ENCODE results near the gene PDE8B. TPM values are rescaled to one million over a fixed set of nuclear protein-coding genes. Genes with fewer than 3 reads are reported as not detected.

PDE8B gene
- total RNA-seq, 1 donor from 2014 or later = 7.8 TPM

DNA sequence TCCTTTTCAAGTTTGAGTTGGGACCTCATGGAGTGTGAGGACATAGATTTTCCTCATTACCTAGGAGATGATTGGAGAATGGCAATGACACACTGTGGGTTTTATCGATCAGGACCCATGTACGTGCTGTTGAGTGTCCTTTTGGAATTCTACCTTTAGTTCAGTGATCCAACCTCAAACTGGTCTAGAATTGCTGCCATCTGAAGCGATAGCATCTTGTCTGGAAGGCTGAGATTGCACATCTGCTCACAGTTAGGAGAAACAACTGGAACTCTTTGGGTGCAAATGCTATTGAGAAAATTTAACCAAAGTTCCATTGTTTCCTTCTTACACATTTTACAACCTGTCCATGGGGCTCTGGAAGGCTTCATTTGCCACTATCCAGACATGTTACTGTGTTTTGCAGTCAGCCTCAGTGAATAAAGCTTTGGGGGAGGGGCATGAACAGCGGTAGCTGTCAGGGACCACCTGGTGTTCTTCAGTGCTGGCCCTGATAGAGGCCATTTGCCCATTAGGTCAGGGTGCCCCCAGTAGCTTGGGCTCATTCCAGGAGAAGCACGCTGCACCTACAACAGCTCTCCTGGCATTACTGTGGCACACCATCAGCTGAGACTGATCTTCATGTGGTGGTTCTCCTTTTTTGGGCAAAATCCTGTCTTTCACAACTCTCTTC is 123.1 kb downstream of the PDE8B start:
- Mint-ChIP-seq H3K36me3 (ENCODE audit: low read depth, unreplicated experiment) (no peaks in the 10 kb centered on the region), H3K27ac (ENCODE audit: unreplicated experiment) (no peak overlapping the region), H3K4me1 (ENCODE audit: unreplicated experiment) (peaks cover 2% of the 10 kb centered on the region), H3K9me3 (ENCODE audit: unreplicated experiment) (no peaks in the 10 kb centered on the region), H3K27me3 (ENCODE audit: unreplicated experiment) (peaks cover 3% of the 10 kb centered on the region), H3K4me3 (ENCODE audit: unreplicated experiment) (no peak overlapping the region)
- DNase-seq (ENCODE audit: low spot score) = no peak
- TF ChIP-seq, protein P1, sequence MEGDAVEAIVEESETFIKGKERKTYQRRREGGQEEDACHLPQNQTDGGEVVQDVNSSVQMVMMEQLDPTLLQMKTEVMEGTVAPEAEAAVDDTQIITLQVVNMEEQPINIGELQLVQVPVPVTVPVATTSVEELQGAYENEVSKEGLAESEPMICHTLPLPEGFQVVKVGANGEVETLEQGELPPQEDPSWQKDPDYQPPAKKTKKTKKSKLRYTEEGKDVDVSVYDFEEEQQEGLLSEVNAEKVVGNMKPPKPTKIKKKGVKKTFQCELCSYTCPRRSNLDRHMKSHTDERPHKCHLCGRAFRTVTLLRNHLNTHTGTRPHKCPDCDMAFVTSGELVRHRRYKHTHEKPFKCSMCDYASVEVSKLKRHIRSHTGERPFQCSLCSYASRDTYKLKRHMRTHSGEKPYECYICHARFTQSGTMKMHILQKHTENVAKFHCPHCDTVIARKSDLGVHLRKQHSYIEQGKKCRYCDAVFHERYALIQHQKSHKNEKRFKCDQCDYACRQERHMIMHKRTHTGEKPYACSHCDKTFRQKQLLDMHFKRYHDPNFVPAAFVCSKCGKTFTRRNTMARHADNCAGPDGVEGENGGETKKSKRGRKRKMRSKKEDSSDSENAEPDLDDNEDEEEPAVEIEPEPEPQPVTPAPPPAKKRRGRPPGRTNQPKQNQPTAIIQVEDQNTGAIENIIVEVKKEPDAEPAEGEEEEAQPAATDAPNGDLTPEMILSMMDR (IDR thresholded peaks at IDR 0.05; ENCODE audit: unreplicated experiment) = no peak

DNA sequence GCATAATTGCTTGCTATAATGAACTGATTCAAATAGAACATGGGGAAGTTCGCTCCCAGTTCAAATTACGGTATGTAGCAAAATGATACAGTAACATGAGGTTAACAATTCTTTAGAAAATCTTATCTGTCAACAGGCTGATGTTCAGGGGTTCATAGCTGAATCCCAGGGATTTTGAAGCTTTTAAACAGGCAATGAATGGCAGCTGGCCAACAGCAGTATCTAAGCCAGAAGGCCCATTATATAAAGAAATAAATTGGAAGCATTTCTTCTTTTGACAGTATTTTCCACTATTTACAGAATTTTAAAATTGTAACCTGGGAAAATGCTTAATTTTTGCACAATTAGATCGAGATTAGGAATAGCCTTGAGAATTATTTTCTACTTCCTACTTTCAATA is 126.8 kb downstream of the PDE8B start:
- no peaks in the 10 kb centered on the region for H3K9me3 Mint-ChIP-seq (ENCODE audit: unreplicated experiment)
- H3K4me3 Mint-ChIP-seq (ENCODE audit: unreplicated experiment) = no peak overlapping the region
- peaks cover 3% of the 10 kb centered on the region for H3K27me3 Mint-ChIP-seq (ENCODE audit: unreplicated experiment)
- peaks cover 5% of the 10 kb centered on the region for H3K4me1 Mint-ChIP-seq (ENCODE audit: unreplicated experiment)
- H3K27ac Mint-ChIP-seq (ENCODE audit: unreplicated experiment) = no peak overlapping the region
- DNase-seq (ENCODE audit: low spot score) = no peak
- TF ChIP-seq, protein P1 (IDR thresholded peaks at IDR 0.05; ENCODE audit: unreplicated experiment) = no peak
- H3K36me3 Mint-ChIP-seq (ENCODE audit: low read depth, unreplicated experiment) = no peaks in the 10 kb centered on the region

DNA sequence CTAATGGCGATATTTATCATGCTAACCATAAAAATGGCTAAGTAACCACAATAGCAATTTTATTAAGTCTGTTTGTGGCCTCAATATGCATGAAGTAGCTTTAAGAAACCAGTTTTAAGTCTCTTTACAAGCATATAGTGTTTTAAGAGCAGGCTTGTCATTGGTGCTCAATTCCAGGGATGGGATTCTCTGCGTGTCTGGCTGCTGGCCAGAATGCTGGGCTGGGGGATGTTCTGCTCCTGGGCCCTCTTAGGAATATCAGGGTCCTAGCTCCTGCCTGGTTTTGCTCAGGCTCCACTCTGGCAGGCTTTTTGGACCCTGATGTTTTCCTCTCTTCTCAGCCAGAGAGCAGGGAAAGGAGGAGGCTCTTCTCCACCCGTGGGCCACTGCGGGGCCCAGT is 127.2 kb downstream of the PDE8B start:
- Mint-ChIP-seq H3K27ac (ENCODE audit: unreplicated experiment) (no peak overlapping the region), H3K36me3 (ENCODE audit: low read depth, unreplicated experiment) (no peaks in the 10 kb centered on the region), H3K27me3 (ENCODE audit: unreplicated experiment) (peaks cover 3% of the 10 kb centered on the region), H3K9me3 (ENCODE audit: unreplicated experiment) (no peaks in the 10 kb centered on the region), H3K4me3 (ENCODE audit: unreplicated experiment) (no peak overlapping the region), H3K4me1 (ENCODE audit: unreplicated experiment) (peaks cover 5% of the 10 kb centered on the region)
- TF ChIP-seq, protein P1 (IDR thresholded peaks at IDR 0.05; ENCODE audit: unreplicated experiment) = no peak
- DNase-seq (ENCODE audit: low spot score) = no peak

DNA sequence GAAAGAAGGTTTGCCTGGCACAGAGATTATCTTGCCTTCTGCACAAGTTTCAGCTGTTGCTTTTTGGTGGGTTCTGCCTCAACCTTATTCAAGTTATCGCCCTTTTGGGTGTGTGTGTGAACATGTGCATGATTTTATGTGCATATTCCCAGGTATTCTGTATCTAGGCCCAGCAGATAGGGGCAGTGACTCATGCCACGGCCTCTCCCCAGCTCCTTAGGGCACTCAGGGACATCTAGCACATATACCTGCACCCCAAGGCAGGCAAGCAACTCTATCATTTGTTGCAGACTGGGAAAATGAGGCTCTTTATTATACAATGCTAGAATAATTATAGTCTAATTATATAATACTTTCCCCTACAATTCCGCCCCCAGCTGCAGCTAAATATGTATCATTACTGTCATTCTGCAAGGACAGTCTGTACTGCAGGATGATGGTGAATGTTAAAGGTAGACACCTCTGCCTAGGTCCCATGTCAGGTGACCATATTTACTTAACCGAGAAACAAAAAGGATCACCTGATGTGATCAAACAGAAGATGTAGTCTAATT is 128.9 kb downstream of the PDE8B start:
- no peak for DNase-seq (ENCODE audit: low spot score)
- Mint-ChIP-seq H3K36me3 (ENCODE audit: low read depth, unreplicated experiment) (no peaks in the 10 kb centered on the region), H3K4me3 (ENCODE audit: unreplicated experiment) (no peak overlapping the region), H3K9me3 (ENCODE audit: unreplicated experiment) (no peaks in the 10 kb centered on the region), H3K4me1 (ENCODE audit: unreplicated experiment) (peaks cover 5% of the 10 kb centered on the region), H3K27me3 (ENCODE audit: unreplicated experiment) (peaks cover 2% of the 10 kb centered on the region), H3K27ac (ENCODE audit: unreplicated experiment) (no peak overlapping the region)
- TF ChIP-seq, protein P1 (IDR thresholded peaks at IDR 0.05; ENCODE audit: unreplicated experiment) = no peak

DNA sequence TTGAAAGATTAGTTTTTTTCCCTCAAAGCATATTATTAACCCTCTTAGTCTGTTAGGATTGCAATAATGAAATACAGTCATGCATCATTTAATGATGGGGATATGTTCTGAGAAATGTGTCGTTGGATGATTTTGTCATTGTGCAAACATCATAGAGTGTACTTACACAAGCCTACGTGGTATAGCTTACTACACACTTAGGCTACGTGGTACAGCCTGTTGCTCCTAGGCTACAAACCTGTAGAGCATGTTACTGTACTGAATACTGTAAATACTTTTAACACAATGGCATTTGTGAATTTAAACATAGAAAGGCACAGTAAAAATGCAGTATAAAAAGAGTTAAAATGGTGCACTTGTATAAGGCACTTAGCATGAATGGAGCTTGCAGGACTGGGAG is 132.7 kb downstream of the PDE8B start:
- Mint-ChIP-seq H3K4me3 (ENCODE audit: unreplicated experiment) (no peak overlapping the region), H3K27me3 (ENCODE audit: unreplicated experiment) (no peaks in the 10 kb centered on the region), H3K4me1 (ENCODE audit: unreplicated experiment) (peaks cover 3% of the 10 kb centered on the region), H3K36me3 (ENCODE audit: low read depth, unreplicated experiment) (no peaks in the 10 kb centered on the region), H3K9me3 (ENCODE audit: unreplicated experiment) (no peaks in the 10 kb centered on the region), H3K27ac (ENCODE audit: unreplicated experiment) (no peak overlapping the region)
- TF ChIP-seq, protein P1 (IDR thresholded peaks at IDR 0.05; ENCODE audit: unreplicated experiment) = no peak
- no peak for DNase-seq (ENCODE audit: low spot score)

All from endothelial cell (in vitro differentiated cells).